DND-41 (cell line): ENCODE results near the gene RNASET2.

Source experiments
- ATAC-seq: fragments of 200-7000 bp; cut with Tn5 transposase; 3 replicates; pipeline ENCODE4 v1.9.1; 2021; ENCODE audit warnings: low read depth; ENCODE audit not compliant: insufficient read depth
- DNase-seq: peaks from one replicate; pipeline ENCODE4 v3.0.0-alpha.2; 2020
- H2AFZ ChIP-seq: 2 replicates; pipeline ENCODE4 v1.6.0; 2012; ENCODE audit warnings: low read depth, low read length
- H3K27ac ChIP-seq: 2 replicates; pipeline ENCODE4 v1.5.1; 2012; ENCODE audit warnings: low read length, inconsistent platforms
- H3K27me3 ChIP-seq: fragments of 200-600 bp; sonication (generic); 2 replicates; pipeline ENCODE4 v1.6.0; 2012; ENCODE audit warnings: low read length, mild to moderate bottlenecking, inconsistent platforms; ENCODE audit not compliant: insufficient read depth, poor library complexity
- H3K36me3 ChIP-seq: 2 replicates; pipeline ENCODE4 v1.5.1; 2012; ENCODE audit warnings: low read length, inconsistent platforms; ENCODE audit not compliant: insufficient read depth
- H3K4me1 ChIP-seq: 2 replicates; pipeline ENCODE4 v1.5.1; 2012; ENCODE audit warnings: mild to moderate bottlenecking, low read length; ENCODE audit not compliant: insufficient read depth
- H3K4me2 ChIP-seq: 2 replicates; pipeline ENCODE4 v1.6.0; 2012; ENCODE audit warnings: mild to moderate bottlenecking, moderate library complexity, low read length, inconsistent platforms; ENCODE audit not compliant: insufficient read depth
- H3K4me3 ChIP-seq, 2 experiments: fragments of 200-600 bp in 1 of 2; shearing (Covaris generic) in 1 of 2; 2 replicates each; pipeline ENCODE4 v1.5.1; 2012 to 2016; ENCODE audit warnings: inconsistent platforms in 2 of 2, low read length in 2 of 2, mild to moderate bottlenecking in 2 of 2, low read depth in 1 of 2, moderate library complexity in 1 of 2
- H3K79me2 ChIP-seq: 2 replicates; pipeline ENCODE4 v1.6.0; 2012; ENCODE audit warnings: low read length, inconsistent platforms; ENCODE audit not compliant: insufficient read depth
- H3K9ac ChIP-seq: 2 replicates; pipeline ENCODE4 v1.6.0; 2012; ENCODE audit warnings: low read depth, mild to moderate bottlenecking, inconsistent platforms, low read length, moderate library complexity
- H3K9me3 ChIP-seq: 2 replicates; pipeline ENCODE4 v1.5.1; 2012; ENCODE audit warnings: low read length, moderate library complexity, mild to moderate bottlenecking, inconsistent platforms; ENCODE audit not compliant: insufficient read depth, severe bottlenecking
- H4K20me1 ChIP-seq: 2 replicates; pipeline ENCODE4 v1.6.0; 2012; ENCODE audit warnings: low read length; ENCODE audit not compliant: insufficient read depth
- EZH2 ChIP-seq: IDR thresholded peaks from 3 replicates; pipeline ENCODE4 v1.6.1; 2012; ENCODE audit warnings: borderline replicate concordance, low read depth, mild to moderate bottlenecking, moderate library complexity, low read length, inconsistent platforms; ENCODE audit not compliant: severe bottlenecking
- TF ChIP-seq, protein P1 (sequence below): IDR thresholded peaks from 2 replicates; pipeline ENCODE4 v1.5.1; 2012; ENCODE audit warnings: borderline replicate concordance, low read length, moderate library complexity, mild to moderate bottlenecking; ENCODE audit not compliant: poor library complexity, severe bottlenecking; ENCODE audit errors: extremely low read depth

The RNASET2 gene

DNA sequence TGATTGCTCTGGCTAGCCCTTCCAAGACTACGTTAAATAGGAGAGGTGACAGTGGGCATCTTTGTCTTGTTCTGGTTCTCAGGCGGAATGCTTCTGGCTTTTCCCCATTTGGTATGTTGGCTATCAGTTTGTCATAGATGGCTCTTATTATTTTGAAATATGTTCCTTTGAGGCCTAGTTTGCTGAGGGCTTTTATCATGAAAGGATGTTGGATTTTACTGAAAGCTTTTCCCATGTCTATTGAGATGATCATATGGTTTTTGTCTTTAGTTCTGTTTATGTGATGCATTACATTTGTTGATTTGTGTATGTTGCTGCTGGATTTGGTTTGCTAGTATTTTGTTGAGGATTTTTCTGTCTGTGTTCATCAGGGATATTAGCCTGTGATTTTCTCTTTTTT, 9.9 kb upstream of the RNASET2 start:
- no peaks in the 10 kb centered on the region for H3K27me3 ChIP-seq
- H3K4me1 ChIP-seq: peaks cover 24% of the 10 kb centered on the region
- no peak for DNase-seq
- H3K4me2 ChIP-seq: no peak overlapping the region
- TF ChIP-seq EZH2: no peak
- TF ChIP-seq, protein P1, sequence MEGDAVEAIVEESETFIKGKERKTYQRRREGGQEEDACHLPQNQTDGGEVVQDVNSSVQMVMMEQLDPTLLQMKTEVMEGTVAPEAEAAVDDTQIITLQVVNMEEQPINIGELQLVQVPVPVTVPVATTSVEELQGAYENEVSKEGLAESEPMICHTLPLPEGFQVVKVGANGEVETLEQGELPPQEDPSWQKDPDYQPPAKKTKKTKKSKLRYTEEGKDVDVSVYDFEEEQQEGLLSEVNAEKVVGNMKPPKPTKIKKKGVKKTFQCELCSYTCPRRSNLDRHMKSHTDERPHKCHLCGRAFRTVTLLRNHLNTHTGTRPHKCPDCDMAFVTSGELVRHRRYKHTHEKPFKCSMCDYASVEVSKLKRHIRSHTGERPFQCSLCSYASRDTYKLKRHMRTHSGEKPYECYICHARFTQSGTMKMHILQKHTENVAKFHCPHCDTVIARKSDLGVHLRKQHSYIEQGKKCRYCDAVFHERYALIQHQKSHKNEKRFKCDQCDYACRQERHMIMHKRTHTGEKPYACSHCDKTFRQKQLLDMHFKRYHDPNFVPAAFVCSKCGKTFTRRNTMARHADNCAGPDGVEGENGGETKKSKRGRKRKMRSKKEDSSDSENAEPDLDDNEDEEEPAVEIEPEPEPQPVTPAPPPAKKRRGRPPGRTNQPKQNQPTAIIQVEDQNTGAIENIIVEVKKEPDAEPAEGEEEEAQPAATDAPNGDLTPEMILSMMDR: no peak
- H3K9ac ChIP-seq: no peak overlapping the region
- H3K79me2 ChIP-seq: no peaks in the 10 kb centered on the region
- ATAC-seq: no peak
- H4K20me1 ChIP-seq: no peaks in the 10 kb centered on the region
- H3K36me3 ChIP-seq: peaks cover 7% of the 10 kb centered on the region
- peaks cover 4% of the 10 kb centered on the region for H3K9me3 ChIP-seq
- no peak overlapping the region for H2AFZ ChIP-seq
- no peak overlapping the region for H3K4me3 ChIP-seq
- no peak overlapping the region for H3K27ac ChIP-seq

DNA sequence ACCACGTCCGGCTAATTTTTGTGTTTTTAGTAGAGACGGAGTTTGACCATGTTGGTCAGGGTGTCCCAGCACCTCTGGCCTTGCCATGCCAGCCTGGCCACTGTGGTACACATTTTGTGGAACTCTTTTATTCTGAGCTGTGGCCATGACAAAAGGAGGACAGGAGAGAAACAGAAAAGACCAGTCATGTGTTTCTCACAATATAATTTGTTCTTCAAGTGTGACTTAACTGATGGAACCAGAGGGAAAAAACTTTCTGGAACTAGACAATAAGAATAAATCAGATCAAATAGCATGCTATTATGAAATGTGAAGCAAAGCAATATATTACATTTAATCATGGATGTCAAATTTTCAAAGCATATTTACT, 4.2 kb upstream of the RNASET2 start:
- H3K4me1 ChIP-seq: peaks cover 40% of the 10 kb centered on the region
- no peak overlapping the region for H2AFZ ChIP-seq
- no peak overlapping the region for H3K4me3 ChIP-seq
- ATAC-seq (no peak), DNase-seq (no peak)
- no peak for TF ChIP-seq EZH2
- TF ChIP-seq, protein P1: no peak
- peaks cover 4% of the 10 kb centered on the region; the same call in 1 of the 2 replicates for H3K79me2 ChIP-seq
- H3K9ac ChIP-seq: no peak overlapping the region
- no peaks in the 10 kb centered on the region for H3K27me3 ChIP-seq
- H3K4me2 ChIP-seq: no peak overlapping the region
- H3K27ac ChIP-seq: no peak overlapping the region
- H3K36me3 ChIP-seq: no peaks in the 10 kb centered on the region
- 0 out of 2 replicates have a peak, but pooled peaks cover 2% of the 10 kb centered on the region for H4K20me1 ChIP-seq
- no peaks in the 10 kb centered on the region for H3K9me3 ChIP-seq

DNA sequence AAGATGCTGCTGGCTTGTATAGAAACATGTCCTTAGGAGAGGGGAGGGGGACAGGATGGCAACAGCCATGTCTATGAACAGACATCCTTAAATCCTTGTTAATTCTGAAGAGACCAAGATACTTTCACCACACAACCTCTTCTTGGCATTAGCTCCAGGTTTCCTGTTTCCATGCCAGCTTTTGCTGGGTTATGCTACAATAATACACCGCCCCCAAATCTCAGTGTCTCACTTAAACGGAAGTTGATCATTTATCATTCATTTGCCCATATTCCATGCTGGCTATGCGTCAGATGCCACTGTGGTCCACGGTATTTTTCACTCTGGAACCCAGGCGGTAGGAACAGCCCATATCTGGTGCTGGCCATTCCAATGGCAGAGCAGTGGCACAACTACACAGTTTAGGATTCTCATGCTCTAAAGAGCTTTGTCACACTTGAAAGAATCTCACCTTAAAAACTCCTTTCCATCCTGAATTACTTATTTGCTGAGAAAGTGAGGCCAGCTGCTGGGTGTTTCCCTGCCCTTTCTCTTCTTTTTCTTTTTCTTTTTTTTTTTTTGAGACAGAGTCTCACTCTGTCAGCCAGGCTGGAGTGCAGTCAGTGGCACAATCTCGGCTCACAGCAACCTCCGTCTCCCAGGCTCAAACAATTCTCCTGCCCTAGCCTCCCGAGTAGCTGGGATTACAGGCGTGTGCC, 3.7 kb upstream of the RNASET2 start:
- TF ChIP-seq EZH2: no peak
- TF ChIP-seq, protein P1: no peak
- Histone ChIP-seq H3K79me2 (peaks cover 9% of the 10 kb centered on the region), H3K27me3 (no peaks in the 10 kb centered on the region), H3K36me3 (no peaks in the 10 kb centered on the region), H3K9ac (peak overlapping the region; percentile 39), H3K4me1 (peaks cover 45% of the 10 kb centered on the region), H4K20me1 (0 out of 2 replicates have a peak, but pooled peaks cover 5% of the 10 kb centered on the region), H2AFZ (peak overlapping the region; percentile 61; the same call in 1 of the 2 replicates), H3K4me2 (peak overlapping the region; percentile 69), H3K4me3 (peak overlapping the region in 1 of 2 experiments; percentile 51; a peak in 1 of 4 replicates), H3K27ac (peak overlapping the region; percentile 79), H3K9me3 (no peaks in the 10 kb centered on the region)
- ATAC-seq: no peak
- no peak for DNase-seq
